Fibroblast of skin of back (primary cell): ENCODE data around the gene DMAC2L. TPM values are rescaled to one million over a fixed set of nuclear protein-coding genes. Genes with fewer than 3 reads are reported as not detected.
A peak's percentile ranks its signal among the peaks of the same experiment; 100 is the strongest.
"Not testable (repeated sequence)": the region's sequence is repeated elsewhere in the genome, so short reads cannot be mapped to it uniquely, and the experiment has no call there.

Experiments
- DNase-seq: peaks from one replicate; pipeline ENCODE4 v3.0.0-alpha.2; 2013
- polyA plus RNA-seq, 2 experiments: library from polyadenylated mRNA; unstranded; fragments of 120-200 nt; gene quantifications; one replicate each; pipeline ENCODE4 v1.2.1, GENCODE V29; 2013; ENCODE audit not compliant: insufficient read length in 2 of 2

DMAC2L gene, protein sequence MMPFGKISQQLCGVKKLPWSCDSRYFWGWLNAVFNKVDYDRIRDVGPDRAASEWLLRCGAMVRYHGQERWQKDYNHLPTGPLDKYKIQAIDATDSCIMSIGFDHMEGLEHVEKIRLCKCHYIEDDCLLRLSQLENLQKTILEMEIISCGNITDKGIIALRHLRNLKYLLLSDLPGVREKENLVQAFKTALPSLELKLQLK
- polyA plus RNA-seq (2013, experiment 1 of 2; ENCODE audit: insufficient read length), result 8.5 TPM
- polyA plus RNA-seq (2013, experiment 2 of 2; ENCODE audit: insufficient read length), result 10.1 TPM

DNA sequence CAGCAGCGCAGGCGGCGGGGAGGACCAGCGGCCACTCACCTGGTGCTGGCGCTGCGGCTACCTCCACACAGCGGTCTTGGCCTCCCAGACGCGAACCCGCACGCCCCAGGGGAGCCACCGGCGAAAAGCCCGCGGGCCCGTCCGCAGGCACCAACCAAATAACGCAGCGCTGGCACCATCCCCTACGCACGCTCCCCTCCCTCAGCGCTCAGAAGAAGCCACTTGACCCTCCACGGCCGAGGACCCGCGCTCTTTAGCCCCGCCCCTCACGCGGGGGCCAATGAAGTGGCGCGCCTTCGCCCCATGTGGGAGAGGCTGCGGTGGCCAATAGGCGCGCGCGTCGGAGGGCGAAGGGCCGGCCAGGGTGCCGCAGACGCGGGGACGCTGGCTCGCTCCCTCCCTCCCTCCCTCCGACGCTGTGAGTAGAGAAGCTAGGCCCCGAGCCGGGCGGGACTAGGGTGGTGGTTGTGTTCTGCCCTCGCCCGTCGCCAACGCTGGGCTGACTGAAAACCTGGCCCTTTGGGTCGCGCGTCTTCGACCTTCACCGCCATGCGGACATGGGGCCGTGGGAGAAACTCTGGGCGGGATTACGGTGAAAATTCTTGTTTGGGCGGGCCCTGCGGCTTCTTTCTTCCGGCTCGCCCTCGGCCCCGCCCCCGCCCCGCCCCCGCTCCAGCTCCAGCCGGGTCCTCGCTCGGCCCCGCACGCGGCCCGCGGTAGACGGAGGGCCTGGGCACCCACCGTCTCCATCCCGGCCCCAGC lies at the start of gene DMAC2L, which contains the start of gene L2HGDH:
Gene DMAC2L, plus strand, starts transcription at position 353 of the 762 bp plus-strand sequence. CDS start 9,164 bp downstream, outside the sequence.
Gene L2HGDH, minus strand, starts transcription at position 258 of the 762 bp plus-strand sequence. Its CDS starts 79 bp downstream, at position 179.
- peak; percentile 95 for DNase-seq

DNA sequence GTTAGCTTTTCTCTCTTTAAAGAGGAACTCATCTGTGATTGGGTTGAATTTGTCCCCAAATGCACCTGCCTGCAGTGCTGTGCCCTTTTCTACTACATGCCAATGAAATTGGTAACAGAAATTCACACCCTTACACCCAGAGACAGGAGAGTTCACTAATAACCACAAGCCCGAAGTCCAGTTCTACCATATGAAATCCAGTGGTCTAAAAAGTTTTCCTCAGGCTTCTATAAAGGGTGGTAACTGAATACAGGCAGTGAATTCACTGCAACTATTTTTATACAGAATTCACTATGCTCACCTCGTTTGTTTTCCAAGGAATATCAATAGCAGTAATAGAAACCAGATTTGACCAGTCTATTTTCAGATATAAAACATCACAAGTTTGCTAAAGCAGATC lies 49.3 kb upstream of the DMAC2L start:
- no peak for DNase-seq

DNA sequence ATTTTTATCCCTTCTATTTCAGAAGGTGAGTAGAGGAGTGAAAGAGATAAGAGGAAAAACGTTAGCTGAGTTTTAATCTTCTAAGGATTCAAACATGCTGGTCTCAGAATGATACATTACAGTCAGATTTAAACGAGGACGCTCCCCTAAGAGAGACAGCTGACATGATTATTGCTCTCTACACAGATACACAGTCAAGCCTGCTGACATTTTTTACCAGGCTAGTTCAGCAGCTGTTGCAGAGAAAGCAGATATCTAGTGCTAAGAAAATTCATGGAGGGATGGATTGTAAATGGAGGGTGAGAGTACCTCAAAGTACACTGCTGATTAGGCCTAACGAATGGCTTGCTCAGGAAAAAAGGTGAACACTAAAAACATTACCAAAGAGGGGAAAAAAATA lies 48.8 kb upstream of the DMAC2L start:
- no peak for DNase-seq

DNA sequence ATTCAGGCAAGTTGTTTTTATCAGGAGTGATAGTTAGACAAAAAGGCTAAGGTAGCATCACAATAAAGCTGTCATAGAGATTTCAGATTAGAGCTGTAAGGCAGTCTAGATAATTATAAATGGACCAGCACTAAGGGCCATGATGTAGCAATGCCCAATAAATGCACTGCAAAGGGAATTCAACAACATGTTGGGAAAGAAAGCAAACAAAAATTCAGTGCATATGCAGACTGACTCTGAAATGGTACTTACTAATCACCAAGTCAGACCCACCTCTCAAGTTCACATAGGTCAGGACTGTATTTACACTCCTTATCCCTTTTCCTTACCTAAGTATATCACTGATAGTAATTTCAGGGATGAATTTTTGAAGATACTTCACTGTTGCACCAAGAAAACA lies 47.1 kb upstream of the DMAC2L start:
- no peak for DNase-seq

DNA sequence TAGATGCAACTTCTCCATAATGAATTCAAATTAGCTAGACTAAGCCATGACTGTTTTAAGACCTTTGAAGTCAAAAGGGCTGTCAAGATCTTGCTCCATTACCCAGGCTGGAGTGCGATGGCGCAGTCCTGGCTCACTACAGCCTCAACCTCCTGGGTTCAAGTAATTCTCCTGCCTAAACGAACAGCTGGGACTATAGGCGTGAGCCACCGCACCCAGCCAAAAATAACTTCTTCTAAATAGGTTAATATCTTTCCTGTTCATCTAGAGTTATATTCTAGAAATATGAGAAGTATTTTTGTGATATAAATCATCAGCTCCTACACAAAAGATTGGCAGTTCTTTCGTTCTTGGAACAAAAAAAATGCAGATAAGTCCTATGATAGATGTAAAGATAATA lies 41.2 kb upstream of the DMAC2L start:
- no peak for DNase-seq

DNA sequence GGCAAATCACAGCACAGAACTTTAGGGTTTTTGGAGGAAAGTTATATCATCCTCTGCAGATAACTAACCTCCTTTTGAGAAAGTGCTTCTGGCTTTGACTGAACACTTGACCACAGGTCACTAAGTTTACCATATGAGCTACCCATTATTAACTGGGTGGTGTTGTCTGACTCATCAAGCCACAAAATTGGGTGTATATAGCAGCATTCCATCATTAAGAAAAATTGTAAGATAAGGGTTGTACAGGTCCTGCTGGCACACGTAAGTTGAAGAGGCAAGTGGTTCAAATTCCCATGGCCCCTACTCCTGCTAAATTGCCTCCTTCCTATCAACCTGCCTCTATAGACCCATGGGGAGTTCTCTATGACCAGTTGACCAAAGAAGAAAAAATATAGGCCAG lies 39.6 kb upstream of the DMAC2L start:
- DNase-seq, result no peak

DNA sequence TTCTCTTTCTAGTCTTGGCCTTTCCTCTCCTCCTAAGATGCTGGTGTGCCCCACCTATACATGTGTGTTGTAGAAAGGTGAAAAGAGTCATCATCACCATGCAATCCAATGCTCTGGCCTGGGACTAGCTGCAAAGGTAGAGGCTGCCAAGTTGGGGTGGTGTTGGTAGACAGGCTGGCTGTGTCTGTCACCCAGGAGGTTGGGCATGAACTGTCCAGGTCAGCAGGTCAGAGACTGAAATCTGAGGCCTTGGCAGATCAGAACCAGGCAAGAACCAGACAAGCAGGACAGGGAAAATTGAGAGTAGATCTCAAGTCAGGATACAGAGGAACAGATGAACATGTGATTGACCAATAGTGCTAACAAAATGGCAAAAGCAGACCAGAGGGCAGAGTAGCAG lies 26.3 kb upstream of the DMAC2L start:
- DNase-seq, result no peak

DNA sequence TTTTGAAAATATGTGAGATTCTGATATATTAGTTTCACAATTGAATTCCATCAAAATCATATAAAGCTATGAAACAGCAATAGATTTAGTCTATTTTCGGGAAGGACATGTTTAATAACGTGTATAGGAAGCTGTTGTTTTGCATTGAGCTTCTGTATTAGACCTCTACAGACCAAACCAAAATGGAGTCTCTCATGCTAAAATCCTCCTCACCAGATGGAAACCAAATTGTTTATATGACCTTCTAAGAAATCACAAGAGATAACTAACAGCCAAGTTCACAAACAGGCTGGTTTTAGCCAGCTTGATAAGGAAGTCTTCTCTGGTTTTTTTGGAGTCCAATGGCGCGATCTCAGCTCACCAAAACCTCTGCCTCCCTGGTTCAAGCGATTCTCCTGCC lies 24.0 kb upstream of the DMAC2L start:
- DNase-seq, result no peak

DNA sequence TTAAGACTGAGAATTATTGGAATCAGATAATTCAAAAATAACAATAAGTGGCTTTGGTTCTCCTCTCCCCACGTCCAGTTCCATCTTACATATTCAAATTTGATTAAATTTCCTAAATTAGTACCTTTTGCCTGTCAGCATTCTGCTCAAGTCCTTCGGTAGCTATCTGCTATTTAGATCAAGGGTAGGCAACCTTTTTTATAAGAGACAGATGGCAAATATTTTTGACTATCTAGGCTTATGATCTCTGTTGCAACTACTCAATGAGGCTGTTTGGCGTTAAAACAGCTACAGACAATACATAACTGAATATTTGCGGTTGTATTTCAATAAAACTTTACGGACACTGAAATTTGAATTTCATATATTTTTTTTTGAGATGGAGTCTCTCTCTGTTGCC lies 21.8 kb upstream of the DMAC2L start:
- DNase-seq, result no peak

DNA sequence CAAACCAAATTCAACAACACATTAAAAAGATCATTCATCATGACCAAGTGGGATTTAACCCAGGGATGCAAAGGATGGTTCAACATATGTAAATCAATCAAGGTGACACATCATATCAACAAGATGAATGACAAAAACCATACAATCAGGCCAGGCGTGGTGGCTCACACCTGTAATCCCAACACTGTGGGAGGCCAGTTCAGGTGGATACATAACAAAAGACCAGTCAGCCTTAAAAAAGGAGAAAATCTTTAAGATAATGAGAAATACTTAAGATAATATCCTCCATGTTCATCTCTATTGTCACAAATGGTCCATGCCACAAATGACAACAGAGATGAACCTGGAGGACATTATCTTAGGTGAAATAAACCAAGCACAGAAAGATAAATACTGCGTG lies 12.5 kb upstream of the DMAC2L start:
- DNase-seq, result no peak

DNA sequence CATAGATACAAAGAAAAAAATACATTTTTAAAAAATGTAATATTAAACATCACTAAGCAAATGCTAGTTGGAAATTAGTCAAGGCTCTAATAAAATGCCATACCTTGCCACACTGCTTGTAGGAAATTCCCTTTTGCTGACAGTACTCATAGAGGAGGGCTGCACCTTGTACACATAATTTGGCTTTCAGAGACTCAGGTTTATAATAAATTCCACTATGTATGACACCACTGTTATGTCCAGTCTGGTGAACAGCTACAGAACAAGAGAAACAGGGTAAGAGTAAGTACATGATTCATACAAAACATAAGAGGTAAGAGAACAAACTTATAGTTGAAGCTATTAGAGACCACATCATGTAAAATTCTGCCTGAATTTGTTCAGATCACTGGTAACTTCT lies 10.2 kb upstream of the DMAC2L start:
- no peak for DNase-seq

DNA sequence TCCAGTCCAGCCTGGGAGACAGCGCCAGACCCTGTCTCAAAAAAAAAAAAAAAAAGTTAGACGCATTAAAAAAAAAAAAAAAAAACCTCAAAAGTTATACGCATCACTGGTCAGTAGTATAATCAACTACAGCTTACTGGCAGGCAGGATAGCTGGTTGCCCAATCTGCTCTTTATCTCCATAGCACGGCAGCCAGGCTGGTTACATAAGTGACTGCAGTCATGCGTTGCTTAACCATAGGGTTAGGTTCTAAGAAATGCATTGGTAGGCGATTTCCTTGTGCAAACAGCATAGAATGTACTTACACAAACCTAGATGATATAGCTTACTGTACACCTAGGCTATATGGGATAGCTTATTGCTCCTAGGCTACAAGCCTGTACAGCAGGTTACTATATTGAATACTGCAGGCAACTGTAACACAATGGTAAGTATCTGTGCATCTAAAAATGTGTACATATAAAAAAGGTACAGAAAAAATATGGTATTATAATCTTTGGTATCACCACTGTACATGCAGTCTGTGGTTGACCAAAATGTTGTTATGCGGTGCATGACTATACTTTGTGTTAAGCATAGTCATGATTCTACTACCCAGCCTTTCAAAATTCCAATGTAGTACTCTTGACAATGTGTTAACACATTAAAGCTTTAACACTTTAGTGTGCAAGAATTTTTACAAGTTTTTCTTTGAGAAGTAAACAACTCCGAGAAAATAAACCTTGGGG lies 8.2 kb upstream of the DMAC2L start:
- no peak for DNase-seq

DNA sequence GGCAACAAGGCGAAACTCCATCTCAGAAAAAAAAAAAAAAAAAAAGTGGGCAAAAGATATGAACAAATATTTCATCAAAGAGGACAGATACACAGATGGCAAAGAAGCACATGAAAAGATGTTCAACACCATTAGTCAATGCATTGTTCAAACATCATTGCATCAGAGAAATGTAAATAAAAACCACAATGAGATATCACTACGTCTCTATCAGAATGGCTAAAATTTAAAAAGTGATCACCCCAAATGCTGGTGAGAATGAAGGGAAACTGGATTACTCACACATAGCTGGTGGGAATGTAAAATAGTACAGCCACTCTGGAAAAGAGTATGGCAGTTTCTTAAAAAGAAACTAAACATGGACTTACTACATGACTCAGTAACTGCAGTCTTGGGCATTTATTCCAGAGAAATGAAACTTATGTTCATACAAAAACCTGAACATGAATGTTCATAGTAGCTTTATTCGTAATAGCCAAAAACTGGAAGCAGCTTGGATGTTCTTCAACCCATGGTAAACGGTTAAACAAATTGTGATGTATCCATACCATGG lies 3.7 kb upstream of the DMAC2L start:
- DNase-seq, result no peak

DNA sequence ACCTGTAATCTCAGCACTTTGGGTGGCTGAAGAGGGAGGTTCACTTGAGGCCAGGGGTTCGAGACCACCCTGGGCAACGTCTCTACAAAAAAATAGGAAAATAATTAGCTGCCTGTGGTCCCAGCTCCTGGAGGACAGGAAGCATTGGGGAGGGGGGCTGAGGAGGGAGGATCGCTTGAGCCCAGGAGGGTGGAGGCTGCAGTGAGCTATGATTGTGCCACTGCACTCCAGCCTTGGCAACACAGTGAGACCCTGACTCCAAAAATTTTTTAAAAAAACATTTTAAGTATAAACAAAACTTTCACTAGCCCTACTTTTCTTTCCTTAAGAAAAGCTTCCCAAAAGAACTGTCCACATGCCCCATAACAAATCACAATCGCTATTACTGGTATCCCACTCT lies 1.7 kb upstream of the DMAC2L start:
- no peak for DNase-seq

DNA sequence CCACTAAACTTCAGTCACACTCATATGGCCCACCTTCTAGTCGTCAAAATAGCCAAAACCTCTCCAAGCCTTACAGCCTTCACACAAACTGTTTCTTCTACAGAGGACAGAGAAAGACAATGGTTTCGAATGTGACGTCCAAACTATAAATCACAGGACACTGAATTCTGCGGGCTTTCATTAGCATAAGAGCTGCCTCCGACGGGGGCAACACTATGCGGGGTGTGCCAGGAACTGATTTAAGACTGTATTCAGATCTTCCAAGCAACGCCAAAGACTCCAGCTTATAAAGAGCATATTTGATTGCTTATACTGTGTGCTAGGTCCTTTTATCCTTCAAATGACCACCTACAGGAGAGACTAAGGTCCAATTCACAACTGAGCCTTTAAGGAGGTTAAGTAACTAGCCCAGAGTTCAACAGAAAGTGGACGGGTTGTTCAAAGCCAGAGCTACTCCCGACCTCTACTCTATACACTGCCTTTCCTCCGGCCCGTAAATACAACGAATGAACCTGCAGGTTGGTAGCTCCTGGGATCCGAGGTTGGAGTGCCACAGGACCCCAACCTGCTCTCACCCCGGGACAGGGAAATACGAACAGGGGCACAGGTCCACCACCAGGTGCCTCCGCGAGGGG lies 670 bp upstream of the DMAC2L start:
- no peak for DNase-seq

DNA sequence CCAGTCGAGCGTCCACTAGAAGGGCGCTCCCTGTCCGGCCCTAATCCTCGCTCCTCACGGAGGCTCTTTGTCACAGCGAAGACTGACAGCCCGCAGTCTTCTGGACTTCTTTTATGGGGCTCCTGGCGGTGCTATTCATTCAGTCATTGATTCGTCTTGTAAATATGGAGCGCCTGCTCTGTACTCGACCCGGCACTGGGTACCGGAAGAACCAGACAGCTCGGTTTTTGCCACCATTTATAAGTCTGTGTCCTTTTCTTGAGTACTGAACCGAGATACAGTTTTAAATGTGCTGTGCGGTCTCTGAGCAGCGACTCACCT lies 570 bp downstream of the DMAC2L start:
- no peak for DNase-seq

DNA sequence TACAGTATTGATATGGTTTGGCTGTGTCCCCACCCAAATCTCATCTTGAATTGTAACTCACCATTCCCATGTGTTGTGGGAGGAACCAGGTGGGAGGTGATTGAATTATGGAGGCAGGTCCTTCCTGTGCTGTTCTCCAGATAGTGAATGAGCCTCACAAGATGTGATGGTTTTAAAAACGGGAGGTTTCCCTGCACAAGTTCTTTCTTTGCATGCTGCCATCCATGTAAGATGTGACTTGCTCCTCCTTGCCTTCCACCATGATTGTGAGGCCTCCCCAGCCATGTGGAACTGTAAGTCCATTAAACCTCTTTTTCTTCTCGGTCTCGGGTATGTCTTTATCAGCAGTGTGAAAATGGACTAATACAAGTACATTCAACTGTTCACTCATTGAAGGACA lies 2.0 kb downstream of the DMAC2L start:
- not testable (repeated sequence) for DNase-seq

DNA sequence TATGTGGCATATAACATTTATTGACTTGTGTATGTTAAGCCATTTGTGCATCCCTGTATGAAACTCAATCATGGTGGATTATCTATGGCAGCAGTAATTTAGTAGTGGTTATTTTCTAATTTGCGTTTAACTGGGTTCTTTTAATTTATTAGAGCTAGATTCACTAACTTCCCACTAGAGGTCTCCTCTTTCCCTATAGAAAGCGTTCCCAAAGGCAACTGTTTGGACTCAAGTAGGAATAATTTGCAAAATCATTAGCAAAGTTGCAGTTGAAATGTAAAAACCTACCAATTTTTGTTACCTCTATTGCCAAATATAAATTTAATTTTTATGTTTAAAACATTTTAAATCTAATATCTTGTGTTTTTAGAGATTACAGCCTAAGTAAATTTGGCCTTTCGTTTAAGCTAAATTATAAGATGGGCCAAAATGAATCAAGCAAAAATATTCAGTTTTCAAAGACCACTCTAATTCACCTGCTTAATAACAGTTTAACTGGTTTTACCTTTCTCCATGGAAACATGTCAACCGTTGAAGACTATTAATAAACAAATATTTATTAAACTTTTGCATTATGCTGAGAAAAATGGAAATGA lies 6.0 kb downstream of the DMAC2L start:
- peak; percentile 51 for DNase-seq

DNA sequence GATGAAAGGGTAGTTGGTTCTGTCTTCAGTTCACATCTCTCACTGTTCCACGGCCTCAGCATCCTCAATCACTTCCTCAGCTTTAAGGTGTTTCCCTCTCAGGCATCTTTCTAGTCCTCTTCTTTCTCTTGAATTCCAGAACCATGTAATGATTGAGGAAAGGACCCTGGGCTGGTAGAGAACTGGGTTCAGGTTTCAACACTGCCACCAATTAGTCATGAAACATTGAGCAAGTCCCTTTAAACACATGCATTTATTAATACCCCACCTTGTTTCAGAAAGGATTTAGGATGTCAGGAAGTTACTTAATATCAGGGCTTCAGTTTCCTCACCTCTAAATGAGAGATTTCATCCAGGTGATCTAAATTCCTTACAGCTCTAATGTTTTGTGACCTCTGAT lies 7.2 kb downstream of the DMAC2L start:
- no peak for DNase-seq

DNA sequence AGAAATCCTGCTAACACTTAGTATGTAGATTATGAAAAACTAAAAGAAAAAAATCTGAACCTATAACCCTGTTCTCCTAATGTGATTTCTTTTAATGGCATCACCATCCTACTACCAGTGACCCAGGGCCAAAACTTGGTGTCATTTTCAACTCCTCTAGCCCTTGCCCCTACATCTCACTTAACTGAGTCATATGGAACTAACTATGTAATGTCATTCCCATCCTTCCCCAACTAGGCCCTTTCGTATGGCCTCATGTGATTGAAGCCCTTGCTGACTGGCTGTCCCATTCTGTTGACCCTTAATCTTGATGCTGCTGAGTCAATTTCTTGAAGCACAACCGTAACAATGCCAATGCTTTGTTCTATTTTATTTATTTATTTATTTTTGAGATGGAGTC lies 7.6 kb downstream of the DMAC2L start:
- DNase-seq, result peak; percentile 47

DNA sequence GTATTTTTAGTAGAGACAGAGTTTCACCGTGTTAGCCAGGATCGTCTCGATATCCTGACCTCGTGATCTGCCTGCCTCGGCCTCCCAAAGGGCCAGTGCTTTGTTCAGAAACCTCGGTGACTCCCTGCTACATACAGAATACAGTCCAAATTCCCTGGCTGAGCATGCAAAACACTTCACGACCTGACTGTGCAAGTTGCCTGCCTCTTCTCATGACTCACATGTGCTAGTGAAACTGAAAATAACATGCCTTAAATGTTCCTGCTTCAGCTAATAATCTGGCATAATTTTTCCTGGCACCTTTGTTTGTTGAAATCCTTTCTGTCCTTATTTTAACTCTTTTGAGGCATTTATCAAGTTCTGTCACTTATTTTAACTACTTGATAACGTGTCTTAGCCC lies 8.2 kb downstream of the DMAC2L start:
- peak; percentile 51 for DNase-seq

DNA sequence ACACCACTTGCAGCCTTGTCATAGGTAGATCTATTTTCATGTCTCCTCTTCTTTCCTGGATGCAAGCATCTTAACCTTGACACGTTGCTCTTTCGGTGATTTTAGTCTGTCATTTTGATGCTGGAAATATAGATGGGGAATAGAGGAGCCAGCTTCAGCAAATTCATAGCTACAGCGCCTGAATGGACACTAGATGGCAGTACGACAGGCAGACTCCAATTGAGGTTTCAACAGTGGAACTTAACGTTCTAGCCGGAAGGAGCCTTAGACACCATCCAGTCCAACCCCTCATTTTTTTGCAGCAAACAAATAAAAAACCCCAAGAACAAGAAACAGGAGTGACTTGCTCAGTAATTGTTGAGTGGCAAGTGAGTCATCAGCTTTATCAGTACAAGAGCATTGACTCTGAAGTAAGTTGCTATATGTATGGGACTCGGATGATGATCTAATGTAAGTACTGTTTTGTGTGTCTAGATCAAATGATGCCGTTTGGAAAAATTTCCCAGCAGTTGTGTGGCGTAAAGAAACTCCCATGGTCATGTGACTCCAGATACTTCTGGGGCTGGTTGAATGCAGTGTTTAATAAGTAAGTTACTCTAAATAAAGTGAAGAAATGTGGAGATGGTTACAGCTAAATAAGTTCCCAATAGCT lies 9.0 kb downstream of the DMAC2L start:
- DNase-seq, result peak; percentile 93
